GM12873 (cell line): Measurements from ENCODE around the gene ANK3.

Experiments
- TF ChIP-seq, protein P1 (sequence below): IDR thresholded peaks from 2 replicates; pipeline ENCODE4 v1.5.1; 2012; ENCODE audit warnings: low read depth, mild to moderate bottlenecking, moderate library complexity, low read length, control low read depth; ENCODE audit not compliant: insufficient read depth; ENCODE audit errors: missing control alignments

ANK3 gene

DNA sequence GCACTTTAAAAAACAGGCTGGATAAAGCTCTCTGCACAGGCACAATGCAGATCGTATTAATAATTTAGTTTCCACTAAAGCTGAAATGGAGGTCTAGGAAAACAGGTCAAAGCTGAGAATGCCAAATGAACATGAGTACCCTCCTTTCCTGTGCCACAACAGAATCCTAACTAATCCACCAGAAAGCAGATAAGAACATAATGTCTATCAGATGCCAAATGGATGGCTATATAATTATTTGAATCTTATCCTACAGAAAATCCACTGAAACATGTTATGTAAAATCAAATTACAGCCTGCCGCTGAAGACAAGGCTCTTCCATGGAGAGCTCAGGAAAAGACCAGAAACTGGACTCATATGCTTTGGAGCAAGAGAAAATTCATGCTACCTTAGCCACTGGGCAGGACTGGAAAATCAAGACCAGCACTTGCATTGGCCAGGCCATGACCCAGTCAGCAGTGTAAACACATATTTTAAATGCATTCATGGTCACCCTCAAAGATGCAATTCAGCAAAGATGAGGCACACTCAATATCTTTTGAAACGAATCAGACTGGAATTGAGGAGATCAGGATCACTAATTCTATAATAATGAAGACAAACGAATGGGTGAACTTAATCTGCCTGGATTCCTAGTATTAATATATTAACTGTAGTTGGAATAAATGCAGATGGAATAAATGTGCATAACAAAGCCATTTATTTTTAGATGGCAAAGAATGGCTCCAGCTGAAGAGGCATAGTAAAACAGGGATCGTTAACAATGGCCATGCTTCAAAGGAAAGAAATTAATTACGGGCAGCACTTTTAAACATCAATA, 13.2 kb downstream of the ANK3 start:
- TF ChIP-seq, protein P1, sequence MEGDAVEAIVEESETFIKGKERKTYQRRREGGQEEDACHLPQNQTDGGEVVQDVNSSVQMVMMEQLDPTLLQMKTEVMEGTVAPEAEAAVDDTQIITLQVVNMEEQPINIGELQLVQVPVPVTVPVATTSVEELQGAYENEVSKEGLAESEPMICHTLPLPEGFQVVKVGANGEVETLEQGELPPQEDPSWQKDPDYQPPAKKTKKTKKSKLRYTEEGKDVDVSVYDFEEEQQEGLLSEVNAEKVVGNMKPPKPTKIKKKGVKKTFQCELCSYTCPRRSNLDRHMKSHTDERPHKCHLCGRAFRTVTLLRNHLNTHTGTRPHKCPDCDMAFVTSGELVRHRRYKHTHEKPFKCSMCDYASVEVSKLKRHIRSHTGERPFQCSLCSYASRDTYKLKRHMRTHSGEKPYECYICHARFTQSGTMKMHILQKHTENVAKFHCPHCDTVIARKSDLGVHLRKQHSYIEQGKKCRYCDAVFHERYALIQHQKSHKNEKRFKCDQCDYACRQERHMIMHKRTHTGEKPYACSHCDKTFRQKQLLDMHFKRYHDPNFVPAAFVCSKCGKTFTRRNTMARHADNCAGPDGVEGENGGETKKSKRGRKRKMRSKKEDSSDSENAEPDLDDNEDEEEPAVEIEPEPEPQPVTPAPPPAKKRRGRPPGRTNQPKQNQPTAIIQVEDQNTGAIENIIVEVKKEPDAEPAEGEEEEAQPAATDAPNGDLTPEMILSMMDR: no peak

DNA sequence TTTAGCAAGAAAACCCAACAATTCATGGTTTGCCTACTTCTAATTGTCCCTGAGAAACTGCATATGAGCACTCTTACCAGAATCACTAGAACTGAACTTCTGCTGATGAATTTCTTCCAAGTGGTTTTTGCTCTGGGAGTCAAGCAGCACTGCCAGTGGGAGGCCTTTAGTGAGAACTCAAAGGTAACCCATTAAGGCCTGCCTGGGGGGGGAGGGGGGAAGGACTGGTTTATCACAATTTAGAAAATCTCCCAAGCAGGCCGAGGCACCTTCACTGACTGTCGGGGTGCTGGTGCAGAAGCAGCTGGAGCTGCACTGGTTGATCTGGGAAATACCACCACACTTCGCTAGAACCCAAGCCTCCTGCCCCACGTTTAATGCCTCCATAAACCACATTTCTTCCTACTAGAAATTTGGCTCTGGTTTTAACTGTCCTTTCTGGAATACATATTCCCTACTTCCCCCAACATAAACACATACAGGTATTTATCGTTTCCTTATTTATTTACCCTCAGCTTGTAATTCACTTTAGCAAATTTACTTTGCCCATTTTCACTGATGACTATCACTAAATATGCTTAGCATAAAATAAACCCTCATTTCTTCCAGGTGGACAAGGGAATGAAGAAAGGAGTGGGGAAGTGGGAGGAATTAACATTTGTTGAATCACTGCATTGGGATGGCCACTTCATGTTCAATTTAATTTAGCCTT, 14.2 kb downstream of the ANK3 start:
- TF ChIP-seq, protein P1: no peak

DNA sequence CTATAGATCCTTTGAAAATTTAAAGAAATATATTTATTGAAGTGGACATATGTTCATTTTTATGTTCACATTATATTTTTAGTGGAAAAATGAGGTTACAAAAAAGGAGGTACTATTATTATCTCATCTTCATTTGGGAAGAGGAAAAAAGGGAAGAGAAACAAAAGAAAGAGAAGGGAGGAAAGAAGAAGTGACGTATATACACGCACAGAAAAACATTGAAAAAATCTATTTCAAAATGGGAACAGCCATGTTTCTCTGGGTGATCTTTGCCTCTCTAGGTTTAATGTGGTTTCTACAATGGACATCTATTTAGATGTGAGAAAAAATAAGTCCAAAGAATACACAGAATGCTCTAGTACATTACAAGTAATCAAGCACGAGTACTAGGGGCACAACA, 14.8 kb downstream of the ANK3 start:
- TF ChIP-seq, protein P1: no peak

DNA sequence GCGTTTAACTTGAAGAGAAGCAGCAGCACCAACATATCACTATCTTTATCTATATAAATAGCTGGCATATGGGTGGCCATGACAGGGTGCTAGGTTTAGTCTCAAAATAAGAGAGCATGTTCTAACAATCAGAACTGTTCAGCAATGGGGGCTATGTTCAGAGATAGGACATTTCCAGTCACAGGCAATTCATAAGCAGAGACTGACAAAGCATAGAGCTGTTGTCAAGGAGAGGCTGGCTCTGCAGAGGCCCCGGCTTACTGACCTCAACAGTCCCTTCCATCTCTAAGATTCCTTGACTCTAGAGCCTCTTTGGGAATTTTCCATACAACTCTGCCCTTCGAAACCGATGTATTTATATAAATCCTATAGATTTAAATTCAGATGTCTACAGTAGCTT, 17.2 kb downstream of the ANK3 start:
- TF ChIP-seq, protein P1: no peak

DNA sequence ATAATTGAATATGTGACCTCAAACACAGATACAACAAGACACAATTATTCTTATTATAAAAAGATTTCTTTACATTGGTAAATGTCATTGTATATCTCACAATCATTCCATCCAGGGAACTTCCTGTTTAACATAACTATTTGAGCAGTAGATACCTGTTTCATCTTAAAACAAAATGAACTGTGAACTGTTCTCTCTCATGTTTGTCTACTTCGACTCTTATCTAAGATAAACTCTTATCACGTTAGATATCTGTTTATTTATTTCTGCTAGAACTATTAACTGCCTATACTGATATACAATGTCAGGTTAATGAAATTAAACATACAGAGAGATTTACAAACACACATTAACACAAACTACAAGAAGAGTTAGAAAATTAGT, 20.1 kb downstream of the ANK3 start:
- TF ChIP-seq, protein P1: no peak

DNA sequence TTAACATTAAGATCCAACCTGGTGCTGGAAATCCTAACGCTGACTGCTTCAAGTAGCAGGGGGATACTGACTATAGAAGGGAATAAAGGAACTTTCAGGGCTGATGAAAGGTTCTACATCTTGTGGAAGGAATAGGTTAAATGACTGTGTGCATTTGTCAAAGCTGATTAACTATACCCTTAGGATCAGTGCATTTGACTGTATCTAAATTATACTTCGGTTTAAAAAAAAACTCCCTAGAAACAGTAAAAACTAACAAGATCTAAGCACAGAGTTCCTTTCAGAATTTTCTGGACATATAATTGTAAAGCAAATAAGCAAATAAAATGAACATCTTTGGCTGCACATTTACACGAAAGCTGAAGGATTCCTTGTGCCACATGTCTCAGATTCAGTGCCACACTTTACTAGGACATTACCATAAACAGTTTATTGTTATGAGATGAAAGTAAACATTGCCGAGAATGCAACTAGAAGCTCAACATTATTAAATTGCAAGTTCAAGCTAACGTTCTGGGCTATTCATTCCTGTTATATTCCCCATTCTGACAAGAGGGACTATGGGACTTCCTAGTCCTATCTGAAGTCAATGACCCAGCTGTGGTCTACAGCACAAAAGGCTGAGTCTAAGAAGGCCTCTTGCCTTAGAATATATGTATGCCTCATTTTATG, 20.7 kb downstream of the ANK3 start:
- TF ChIP-seq, protein P1: no peak

DNA sequence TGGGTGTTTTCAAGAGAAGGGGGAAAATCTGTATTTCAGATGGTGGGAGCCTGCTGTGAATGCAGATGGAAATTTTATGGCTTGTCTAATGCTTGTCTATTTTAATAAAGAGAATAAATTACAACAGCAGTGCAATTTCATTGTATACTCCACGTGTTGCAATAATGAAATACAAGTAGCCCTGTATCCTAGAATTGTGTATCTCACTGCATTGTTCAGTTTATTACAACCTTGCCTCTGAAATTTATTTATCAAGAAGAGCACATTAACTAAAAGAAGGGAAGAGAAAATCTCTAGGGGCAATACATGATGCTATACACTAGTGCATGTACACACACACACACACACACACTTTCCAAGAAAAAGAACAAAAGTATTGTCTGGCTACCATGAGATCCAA, 21.8 kb downstream of the ANK3 start:
- TF ChIP-seq, protein P1: no peak
